Keratinocyte (primary cell): ENCODE results near the gene ARHGEF16. TPM values are rescaled to one million over a fixed set of nuclear protein-coding genes. Genes with fewer than 3 reads are reported as not detected.

Experiments used
- DNase-seq: peaks from one replicate; pipeline ENCODE4 v3.0.0-alpha.2; 2011; ENCODE audit warnings: low read depth, missing footprints, low spot score
- FAIRE-seq: peaks from 2 replicates; lab custom pipeline; 2011; peaks lifted over from hg19 to GRCh38; lab: Jason Lieb, UNC
- H2AFZ ChIP-seq: 2 replicates; pipeline ENCODE4 v1.6.0; 2012; ENCODE audit warnings: low read length, control low read depth, inconsistent platforms; ENCODE audit not compliant: control insufficient read depth
- H3K27ac ChIP-seq: 2 replicates; pipeline ENCODE4 v1.5.1; 2011; ENCODE audit warnings: low read length; ENCODE audit not compliant: control insufficient read depth, insufficient read depth
- H3K27me3 ChIP-seq: 3 replicates; pipeline ENCODE4 v1.6.0; 2011; ENCODE audit warnings: low read length; ENCODE audit not compliant: control insufficient read depth, insufficient read depth; ENCODE audit errors: extremely low read depth
- H3K36me3 ChIP-seq, 2 experiments: 2 replicates in 1 of 2; 3 replicates in 1 of 2; pipeline ENCODE4 v1.5.1; 2011; ENCODE audit warnings: low read length in 2 of 2, mild to moderate bottlenecking in 1 of 2; ENCODE audit not compliant: control insufficient read depth in 2 of 2, insufficient read depth in 2 of 2; ENCODE audit errors: extremely low read depth in 1 of 2
- H3K4me1 ChIP-seq: 3 replicates; pipeline ENCODE4 v1.5.1; 2011; ENCODE audit warnings: low read length; ENCODE audit not compliant: control insufficient read depth, insufficient read depth; ENCODE audit errors: extremely low read depth
- H3K4me2 ChIP-seq: 3 replicates; pipeline ENCODE4 v1.6.0; 2011; ENCODE audit warnings: low read depth, low read length; ENCODE audit not compliant: control insufficient read depth, insufficient read depth; ENCODE audit errors: extremely low read depth
- H3K4me3 ChIP-seq, 3 experiments: fragments of 200-600 bp in 1 of 3; sonication (generic) in 1 of 3; 2 replicates in 2 of 3; 3 replicates in 1 of 3; pipeline ENCODE4 v1.5.1; 2011 to 2016; ENCODE audit warnings: low read length in 3 of 3, mild to moderate bottlenecking in 3 of 3, control low read depth in 2 of 3, inconsistent platforms in 1 of 3, low read depth in 1 of 3, mixed read lengths in 1 of 3, mixed run types in 1 of 3, moderate library complexity in 1 of 3; ENCODE audit not compliant: control insufficient read depth in 2 of 3, insufficient read depth in 2 of 3; ENCODE audit errors: extremely low read depth in 1 of 3
- H3K79me2 ChIP-seq: 2 replicates; pipeline ENCODE4 v1.6.0; 2012; ENCODE audit warnings: low read length; ENCODE audit not compliant: control insufficient read depth, insufficient read depth
- H3K9ac ChIP-seq: 3 replicates; pipeline ENCODE4 v1.6.0; 2011; ENCODE audit warnings: low read length; ENCODE audit not compliant: control insufficient read depth, insufficient read depth; ENCODE audit errors: extremely low read depth
- H3K9me1 ChIP-seq: 3 replicates; pipeline ENCODE4 v1.6.0; 2011; ENCODE audit warnings: low read length; ENCODE audit not compliant: control insufficient read depth, insufficient read depth; ENCODE audit errors: extremely low read depth
- H3K9me3 ChIP-seq: 2 replicates; pipeline ENCODE4 v1.5.1; 2012; ENCODE audit warnings: low read depth, low read length; ENCODE audit not compliant: control insufficient read depth
- H4K20me1 ChIP-seq: 3 replicates; pipeline ENCODE4 v1.6.0; 2011; ENCODE audit warnings: low read length; ENCODE audit not compliant: control insufficient read depth, insufficient read depth; ENCODE audit errors: extremely low read depth
- CTCF ChIP-seq, 3 experiments: IDR thresholded peaks in 1 of 3; conservative IDR thresholded peaks in 1 of 3; optimal IDR thresholded peaks in 1 of 3; 2 replicates in 2 of 3; 3 replicates in 1 of 3; pipeline versions ENCODE3 to v1.5.1; 2011; ENCODE audit warnings: low read length in 3 of 3, mild to moderate bottlenecking in 3 of 3, moderate library complexity in 2 of 3, control low read depth in 1 of 3, inconsistent platforms in 1 of 3; ENCODE audit not compliant: insufficient read depth in 2 of 3; ENCODE audit errors: extremely low read depth in 1 of 3
- EZH2 ChIP-seq: IDR thresholded peaks from one replicate; pipeline ENCODE4 v1.6.1; 2012; ENCODE audit warnings: inconsistent platforms, mild to moderate bottlenecking, low read length, moderate library complexity
- dilution Hi-C: fragments of 300-500 bp; cut with MboI; formaldehyde crosslinking; loops from one replicate; pipeline ENCODE4 v1.7.0; 2020; ENCODE audit warnings: low sequenced_read_pairs; ENCODE audit not compliant: extremely low pct_ligation_motif_present
- polyA plus RNA-seq, 5 experiments: library from polyadenylated mRNA; depleted of rRNA in 3 of 5; stranded (reverse) in 3 of 5; stranded (forward) in 1 of 5; unstranded in 1 of 5; fragments of >200 nt; gene quantifications; 1 replicate in 1 of 5; 2 replicates in 3 of 5; 3 replicates in 1 of 5; pipeline versions ENCODE4 v1.2.1 to v1.2.3, GENCODE V29; 2011 to 2012; ENCODE audit warnings: missing spikeins in 2 of 5, low read depth in 1 of 5, low replicate concordance in 1 of 5

The ARHGEF16 gene
- polyA plus RNA-seq, 1 donor (not counting 4 experiments of a cell fraction or from before 2014, with no cell fraction given), result 6.2 TPM

GRCh38 chr1:3423245-3423829 is 31.1 kb upstream of the ARHGEF16 start:
- DNase-seq (no peak), FAIRE-seq (no peak)
- TF ChIP-seq CTCF (optimal IDR thresholded peaks at IDR 0.05 in 1 of 3, IDR thresholded peaks at IDR 0.05 in 1 of 3, conservative IDR thresholded peaks at IDR 0.05 in 1 of 3; ENCODE audit: extremely low read depth in 1 of 3, insufficient read depth in 2 of 3, low read length in 3 of 3) (no peak), EZH2 (no peak)

GRCh38 chr1:3423896-3424611 is 30.4 kb upstream of the ARHGEF16 start:
- Histone ChIP-seq H3K4me3 (no peak overlapping the region), H4K20me1 (no peaks in the 10 kb centered on the region), H2AFZ (no peak overlapping the region), H3K27ac (no peak overlapping the region), H3K4me2 (no peak overlapping the region), H3K9me3 (no peaks in the 10 kb centered on the region), H3K9ac (no peak overlapping the region), H3K9me1 (no peaks in the 10 kb centered on the region), H3K36me3 (no peaks in the 10 kb centered on the region), H3K4me1 (peaks cover 2% of the 10 kb centered on the region), H3K27me3 (peaks cover 14% of the 10 kb centered on the region), H3K79me2 (no peaks in the 10 kb centered on the region)
- dilution Hi-C loops, result loop anchor here (25.0 kb wide), 1 partner anchor 1012 kb away; the partner anchor contains the start of gene PEX10
- no peak for TF ChIP-seq EZH2
- DNase-seq (no peak), FAIRE-seq (no peak)

More at GRCh38 chr1:3423245-3423829, 31.1 kb upstream of the ARHGEF16 start:
- no peaks in the 10 kb centered on the region for H3K9me3 ChIP-seq
- H3K9me1 ChIP-seq, result no peaks in the 10 kb centered on the region
- no peak overlapping the region for H3K27ac ChIP-seq
- H3K4me3 ChIP-seq, result no peak overlapping the region
- no peaks in the 10 kb centered on the region for H4K20me1 ChIP-seq
- no peak overlapping the region for H2AFZ ChIP-seq
- peaks cover 16% of the 10 kb centered on the region for H3K27me3 ChIP-seq
- H3K36me3 ChIP-seq, result no peaks in the 10 kb centered on the region
- peaks cover 2% of the 10 kb centered on the region for H3K4me1 ChIP-seq
- no peak overlapping the region for H3K4me2 ChIP-seq
- no peaks in the 10 kb centered on the region for H3K79me2 ChIP-seq
- H3K9ac ChIP-seq, result no peak overlapping the region
- dilution Hi-C loops, result loop anchor here (25.0 kb wide), 1 partner anchor 1011 kb away; the partner anchor contains the start of gene PEX10
